BLaER1 treated with 17β-estradiol and CSF1 and Interleukin-3, amounts not matched to agents 10 nM and 100 nM (cell line): ENCODE data around the gene TSPAN19.
A peak's percentile ranks its signal among the peaks of the same experiment; 100 is the strongest.

ENCODE experiments used
- H3K27ac ChIP-seq, 11 experiments: shearing (Covaris generic); formaldehyde crosslinking; 2 replicates each; pipeline ENCODE4 v1.8.1; 2022
- H3K27me3 ChIP-seq, 11 experiments: shearing (Covaris generic); formaldehyde crosslinking; 2 replicates each; pipeline ENCODE4 v1.8.1; 2022
- H3K36me3 ChIP-seq, 11 experiments: shearing (Covaris generic); formaldehyde crosslinking; 2 replicates each; pipeline ENCODE4 v1.8.1; 2022
- H3K4me1 ChIP-seq, 10 experiments: shearing (Covaris generic); formaldehyde crosslinking; 2 replicates each; pipeline ENCODE4 v1.8.1; 2022
- H3K4me2 ChIP-seq, 11 experiments: shearing (Covaris generic); formaldehyde crosslinking; 2 replicates each; pipeline ENCODE4 v1.8.1; 2022
- H3K4me3 ChIP-seq, 10 experiments: shearing (Covaris generic); formaldehyde crosslinking; 2 replicates each; pipeline ENCODE4 v1.8.1; 2022
- H3K9ac ChIP-seq, 11 experiments: shearing (Covaris generic); formaldehyde crosslinking; 2 replicates each; pipeline ENCODE4 v1.8.1; 2022
- H3K9me3 ChIP-seq, 11 experiments: shearing (Covaris generic); formaldehyde crosslinking; replicated peaks in 1 of 11; 2 replicates each; pipeline ENCODE4 v1.8.1; 2022
- H4K20me1 ChIP-seq, 11 experiments: shearing (Covaris generic); formaldehyde crosslinking; 2 replicates each; pipeline ENCODE4 v1.8.1; 2022
- Cebpa-rat ChIP-seq, 11 experiments: shearing (Covaris generic); IDR thresholded peaks; 2 replicates each; pipeline ENCODE4 v1.8.1; 2022

TSPAN19 gene

DNA sequence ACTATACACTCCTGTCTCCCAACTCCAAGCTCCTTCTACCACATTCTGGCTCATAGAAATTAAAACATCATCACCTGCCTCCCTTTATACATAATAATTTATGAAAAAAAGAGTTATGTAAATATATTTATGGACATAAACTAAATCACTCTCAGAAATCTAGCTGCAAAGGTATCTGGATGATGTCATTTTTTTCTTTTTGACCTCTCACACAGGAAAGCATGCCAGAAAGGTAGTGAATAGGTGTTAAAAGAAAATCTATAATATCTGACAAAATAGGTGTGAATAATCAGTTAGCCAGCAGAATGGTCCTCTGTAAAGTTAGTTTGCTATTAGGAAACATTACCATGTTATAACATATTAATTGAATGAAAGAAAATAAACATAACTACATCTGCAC lies 7.8 kb upstream of the TSPAN19 start:
- Histone ChIP-seq H3K4me1 (peaks cover 0 to 2% (median 0%) of the 10 kb centered on the region in 10 experiments; a peak in 2 of 20 replicates), H4K20me1 (no peaks in the 10 kb centered on the region), H3K27me3 (no peaks in the 10 kb centered on the region), H3K9me3 (no peaks in the 10 kb centered on the region), H3K36me3 (no peaks in the 10 kb centered on the region), H3K27ac (no peak overlapping the region), H3K4me2 (no peak overlapping the region), H3K4me3 (no peak overlapping the region), H3K9ac (no peak overlapping the region)
- no peak for TF ChIP-seq Cebpa-rat (IDR thresholded peaks at IDR 0.05)

DNA sequence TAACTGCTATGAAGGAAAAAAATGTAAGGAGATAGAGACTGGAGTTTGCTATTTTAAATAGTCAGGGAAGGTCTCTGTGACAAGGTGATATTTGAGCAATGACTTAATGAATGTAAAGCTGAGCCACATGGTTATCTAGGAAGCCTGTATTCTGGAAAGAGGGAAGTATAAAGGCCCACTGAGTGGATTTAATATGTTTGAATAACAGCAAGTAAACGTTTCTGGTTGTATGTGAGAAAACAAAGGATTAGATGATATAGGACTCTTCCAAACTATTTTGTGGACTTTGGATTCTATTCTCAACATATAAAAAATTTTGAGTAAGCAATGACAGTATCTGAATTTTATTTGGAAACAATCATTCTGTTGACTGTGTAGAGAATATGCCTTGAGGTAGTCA lies 5.3 kb upstream of the TSPAN19 start:
- Histone ChIP-seq H3K9me3 (no peaks in the 10 kb centered on the region), H3K36me3 (no peaks in the 10 kb centered on the region), H3K9ac (no peak overlapping the region), H4K20me1 (no peaks in the 10 kb centered on the region), H3K4me2 (no peak overlapping the region), H3K27ac (no peak overlapping the region), H3K27me3 (no peaks in the 10 kb centered on the region), H3K4me1 (peaks cover 0 to 6% (median 0%) of the 10 kb centered on the region in 10 experiments; a peak in 4 of 20 replicates), H3K4me3 (no peak overlapping the region)
- no peak for TF ChIP-seq Cebpa-rat (IDR thresholded peaks at IDR 0.05)

- no peak for TF ChIP-seq Cebpa-rat (IDR thresholded peaks at IDR 0.05)
- Histone ChIP-seq H3K27ac (peak overlapping the region in 1 of 11 experiments; percentile 59; a peak in 2 of 22 replicates), H3K9ac (peak overlapping the region in 4 of 11 experiments; percentile 43 to 64 (median 58); a peak in 5 of 22 replicates), H3K4me3 (peak overlapping the region; percentile 44 to 71 (median 63)), H3K9me3 (no peaks in the 10 kb centered on the region), H3K4me1 (peaks cover 0 to 7% (median 0%) of the 10 kb centered on the region in 10 experiments; a peak in 4 of 20 replicates), H3K4me2 (peak overlapping the region; percentile 49 to 78 (median 69)), H3K27me3 (no peaks in the 10 kb centered on the region), H3K36me3 (no peaks in the 10 kb centered on the region), H4K20me1 (no peaks in the 10 kb centered on the region)
These were observed 656 bp upstream of the TSPAN19 start for GRCh38 chr12:85036733-85037132.

DNA sequence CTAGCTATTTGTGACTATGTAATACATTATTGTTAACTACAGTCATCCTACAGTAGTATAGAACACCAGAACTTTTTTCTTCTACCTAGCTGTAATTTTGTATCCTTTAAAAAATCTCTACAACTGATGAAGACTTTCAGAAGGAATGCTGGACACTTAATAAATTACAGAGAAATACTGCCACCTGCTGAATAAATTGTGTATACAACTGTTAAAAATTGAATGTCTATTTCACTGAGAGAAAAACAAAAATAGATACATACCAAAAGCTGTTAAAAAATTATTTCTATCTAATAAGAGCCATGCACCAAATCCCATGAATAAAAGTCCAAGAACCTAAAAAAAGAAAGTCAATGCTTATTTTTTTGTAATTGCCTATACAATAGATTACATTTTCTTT lies 6.6 kb downstream of the TSPAN19 start:
- Histone ChIP-seq H3K9me3 (no peaks in the 10 kb centered on the region), H3K4me3 (no peak overlapping the region), H3K4me2 (no peak overlapping the region), H3K27ac (no peak overlapping the region), H3K27me3 (no peaks in the 10 kb centered on the region), H3K36me3 (no peaks in the 10 kb centered on the region), H3K4me1 (no peaks in the 10 kb centered on the region), H3K9ac (no peak overlapping the region), H4K20me1 (no peaks in the 10 kb centered on the region)
- no peak for TF ChIP-seq Cebpa-rat (IDR thresholded peaks at IDR 0.05)

DNA sequence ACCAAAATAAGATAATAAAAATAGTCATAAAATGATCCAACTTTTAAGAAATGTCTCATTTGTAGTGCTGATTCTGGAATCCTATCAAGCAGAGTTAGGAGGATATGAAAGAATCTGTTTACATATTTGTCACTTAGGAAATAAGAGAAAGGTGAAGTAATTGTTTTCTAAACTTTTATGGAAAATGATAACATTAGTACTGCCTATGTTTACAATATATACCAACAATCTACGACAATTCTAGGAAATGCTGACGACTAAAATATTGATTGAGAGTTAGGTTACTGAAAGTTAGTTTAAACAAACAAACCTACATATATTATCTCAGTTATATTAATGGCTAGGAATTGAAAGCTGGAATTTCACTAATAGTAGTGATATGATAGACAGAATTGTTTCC lies 18.0 kb downstream of the TSPAN19 start:
- Histone ChIP-seq H3K27ac (no peak overlapping the region), H3K4me2 (no peak overlapping the region; a peak in 1 of 22 replicates), H3K9me3 (no peaks in the 10 kb centered on the region), H3K27me3 (no peaks in the 10 kb centered on the region), H3K4me1 (peaks cover 0 to 35% (median 18%) of the 10 kb centered on the region in 10 experiments; a peak in 17 of 20 replicates), H3K9ac (no peak overlapping the region), H4K20me1 (no peaks in the 10 kb centered on the region), H3K4me3 (no peak overlapping the region), H3K36me3 (no peaks in the 10 kb centered on the region)
- no peak for TF ChIP-seq Cebpa-rat (IDR thresholded peaks at IDR 0.05)

GRCh38 chr12:85017618-85018017 lies 18.5 kb downstream of the TSPAN19 start:
- no peaks in the 10 kb centered on the region for H3K36me3 ChIP-seq
- TF ChIP-seq Cebpa-rat (IDR thresholded peaks at IDR 0.05), result no peak
- no peak overlapping the region for H3K4me3 ChIP-seq
- H3K27ac ChIP-seq, result peak overlapping the region in 4 of 11 experiments; percentile 16 to 76 (median 68); a peak in 4 of 22 replicates
- 0 out of 22 replicates have a peak, but pooled peaks cover 0 to 2% (median 0%) of the 10 kb centered on the region in 11 experiments for H3K9me3 ChIP-seq
- H3K4me2 ChIP-seq, result peak overlapping the region in 1 of 11 experiments; percentile 72; a peak in 1 of 22 replicates
- no peaks in the 10 kb centered on the region for H3K27me3 ChIP-seq
- peaks cover 0 to 39% (median 20%) of the 10 kb centered on the region in 10 experiments; a peak in 17 of 20 replicates for H3K4me1 ChIP-seq
- H3K9ac ChIP-seq, result no peak overlapping the region
- no peaks in the 10 kb centered on the region for H4K20me1 ChIP-seq

- 0 out of 22 replicates have a peak, but pooled peaks cover 0 to 2% (median 0%) of the 10 kb centered on the region in 11 experiments for H3K9me3 ChIP-seq
- H3K4me1 ChIP-seq, result peaks cover 0 to 44% (median 22%) of the 10 kb centered on the region in 10 experiments; a peak in 17 of 20 replicates
- no peaks in the 10 kb centered on the region for H4K20me1 ChIP-seq
- TF ChIP-seq Cebpa-rat (IDR thresholded peaks at IDR 0.05), result no peak
- peak overlapping the region in 1 of 11 experiments; percentile 43; a peak in 1 of 22 replicates for H3K9ac ChIP-seq
- H3K27me3 ChIP-seq, result no peaks in the 10 kb centered on the region
- peak overlapping the region in 9 of 11 experiments; percentile 53 to 76 (median 73); a peak in 18 of 22 replicates for H3K27ac ChIP-seq
- H3K4me2 ChIP-seq, result peak overlapping the region in 10 of 11 experiments; percentile 28 to 72 (median 50); a peak in 18 of 22 replicates
- H3K4me3 ChIP-seq, result no peak overlapping the region; a peak in 1 of 20 replicates
- no peaks in the 10 kb centered on the region for H3K36me3 ChIP-seq
These were observed 18.9 kb downstream of the TSPAN19 start for GRCh38 chr12:85017133-85017532.

- 0 out of 22 replicates have a peak, but pooled peaks cover 0 to 4% (median 0%) of the 10 kb centered on the region in 11 experiments for H3K9me3 ChIP-seq
- no peak overlapping the region; a peak in 1 of 22 replicates for H3K9ac ChIP-seq
- H3K4me2 ChIP-seq, result peak overlapping the region in 10 of 11 experiments; percentile 15 to 72 (median 50); a peak in 16 of 22 replicates
- H3K36me3 ChIP-seq, result no peaks in the 10 kb centered on the region
- no peaks in the 10 kb centered on the region for H3K27me3 ChIP-seq
- peaks cover 0 to 51% (median 23%) of the 10 kb centered on the region in 10 experiments; a peak in 17 of 20 replicates for H3K4me1 ChIP-seq
- TF ChIP-seq Cebpa-rat (IDR thresholded peaks at IDR 0.05), result peak in 5 of 11 experiments; percentile 25 to 80 (median 61); a peak in 9 of 22 replicates
- no peaks in the 10 kb centered on the region for H4K20me1 ChIP-seq
- peak overlapping the region in 9 of 11 experiments; percentile 53 to 76 (median 66); a peak in 18 of 22 replicates for H3K27ac ChIP-seq
- H3K4me3 ChIP-seq, result no peak overlapping the region
These were observed 19.7 kb downstream of the TSPAN19 start for GRCh38 chr12:85016413-85016812.

- peaks cover 0 to 14% (median 8%) of the 10 kb centered on the region in 10 experiments; a peak in 9 of 20 replicates for H3K4me1 ChIP-seq
- no peak for TF ChIP-seq Cebpa-rat (IDR thresholded peaks at IDR 0.05)
- H3K36me3 ChIP-seq, result no peaks in the 10 kb centered on the region
- H3K9me3 ChIP-seq, result peaks cover 0 to 9% (median 4%) of the 10 kb centered on the region in 11 experiments; a peak in 11 of 22 replicates
- H3K4me2 ChIP-seq, result no peak overlapping the region
- H3K4me3 ChIP-seq, result no peak overlapping the region
- H3K9ac ChIP-seq, result no peak overlapping the region
- no peaks in the 10 kb centered on the region for H4K20me1 ChIP-seq
- no peak overlapping the region for H3K27ac ChIP-seq
- no peaks in the 10 kb centered on the region for H3K27me3 ChIP-seq
These were observed 28.2 kb downstream of the TSPAN19 start for GRCh38 chr12:85007836-85008235.
